HG03108 (cell line): ENCODE data around the gene ADSS1.
A peak's percentile ranks its signal among the peaks of the same experiment; 100 is the strongest.
"Not testable (repeated sequence)": the region's sequence is repeated elsewhere in the genome, so short reads cannot be mapped to it uniquely, and the experiment has no call there.

ENCODE experiments used
- ATAC-seq: cut with Tn5 transposase; IDR thresholded peaks from one replicate; pipeline ENCODE4 v1.9.1; 2021; ENCODE audit warnings: moderate library complexity; ENCODE audit not compliant: unreplicated experiment

Gene ADSS1

DNA sequence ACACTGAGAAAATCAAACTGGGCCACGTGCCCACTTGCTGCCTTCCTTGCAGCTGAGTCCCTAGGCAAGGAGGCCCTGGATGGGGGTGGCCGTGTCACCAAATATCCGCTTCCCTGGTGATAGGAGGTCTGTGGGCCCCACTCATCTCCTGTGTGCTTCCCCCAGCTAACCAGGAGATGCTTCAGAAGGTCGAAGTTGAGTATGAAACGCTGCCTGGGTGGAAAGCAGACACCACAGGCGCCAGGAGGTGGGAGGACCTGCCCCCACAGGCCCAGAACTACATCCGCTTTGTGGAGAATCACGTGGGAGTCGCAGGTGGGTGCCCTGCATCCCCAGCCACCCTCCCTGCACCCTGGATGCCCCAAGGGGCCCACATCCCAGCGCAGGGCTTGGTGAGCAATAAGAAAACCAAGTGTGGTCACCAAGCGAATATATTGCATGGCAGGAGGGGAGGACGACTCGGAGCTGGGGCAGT is 22.1 kb downstream of the ADSS1 start:
- no peak for ATAC-seq

GRCh38 chr14:104746934-104747481 is 23.0 kb downstream of the ADSS1 start:
- no peak for ATAC-seq

DNA sequence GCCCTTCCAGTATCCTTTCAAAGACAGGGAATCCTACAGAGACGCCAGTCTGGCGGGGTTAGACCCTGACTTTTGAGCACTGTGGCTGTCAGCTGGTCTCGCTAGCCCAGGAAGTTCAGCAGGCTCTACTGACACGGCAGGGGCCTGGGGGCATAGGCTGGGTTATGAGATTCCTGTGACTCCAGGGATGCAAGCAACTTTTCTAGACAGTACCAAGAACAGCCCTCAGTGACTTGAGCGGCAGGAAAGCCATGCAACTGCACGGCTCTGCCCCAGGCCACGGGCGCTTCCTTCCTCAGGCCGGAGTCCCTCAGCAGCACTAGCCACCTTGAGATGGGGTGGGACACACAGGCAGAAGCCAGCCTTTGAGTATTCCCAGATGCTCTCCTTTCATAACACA is 23.8 kb downstream of the ADSS1 start:
- no peak for ATAC-seq

DNA sequence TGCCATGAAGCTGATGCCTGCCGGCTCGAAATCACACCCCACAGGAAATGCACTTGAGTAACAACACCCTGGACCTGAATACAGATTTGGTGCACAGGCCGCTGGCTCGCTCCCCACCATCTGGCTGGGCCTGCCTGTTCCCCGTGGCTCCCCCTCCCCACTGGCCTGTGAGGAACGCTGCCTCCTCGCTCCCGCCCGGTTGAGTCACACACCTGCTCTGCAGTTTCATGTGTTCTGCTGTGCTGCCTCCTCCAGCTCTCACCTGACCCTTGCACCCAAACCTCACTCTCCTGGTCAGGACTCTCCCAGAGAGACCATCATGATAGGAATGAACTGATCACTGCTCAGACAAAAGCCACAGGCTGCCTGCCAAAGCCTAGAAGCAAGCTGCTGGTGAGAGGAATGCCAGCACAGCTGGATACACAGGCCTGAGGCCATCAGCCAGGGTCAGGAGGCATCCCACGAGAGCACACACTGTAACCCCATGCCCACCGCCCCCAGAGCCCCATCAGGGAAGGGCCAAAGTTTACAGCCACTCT is 25.2 kb downstream of the ADSS1 start:
- no peak for ATAC-seq

GRCh38 chr14:104750056-104750752 is 26.2 kb downstream of the ADSS1 start:
- no peak for ATAC-seq

- ATAC-seq, result not testable (repeated sequence)
Measured at GRCh38 chr14:104750753-104751057, 26.7 kb downstream of the ADSS1 start.

DNA sequence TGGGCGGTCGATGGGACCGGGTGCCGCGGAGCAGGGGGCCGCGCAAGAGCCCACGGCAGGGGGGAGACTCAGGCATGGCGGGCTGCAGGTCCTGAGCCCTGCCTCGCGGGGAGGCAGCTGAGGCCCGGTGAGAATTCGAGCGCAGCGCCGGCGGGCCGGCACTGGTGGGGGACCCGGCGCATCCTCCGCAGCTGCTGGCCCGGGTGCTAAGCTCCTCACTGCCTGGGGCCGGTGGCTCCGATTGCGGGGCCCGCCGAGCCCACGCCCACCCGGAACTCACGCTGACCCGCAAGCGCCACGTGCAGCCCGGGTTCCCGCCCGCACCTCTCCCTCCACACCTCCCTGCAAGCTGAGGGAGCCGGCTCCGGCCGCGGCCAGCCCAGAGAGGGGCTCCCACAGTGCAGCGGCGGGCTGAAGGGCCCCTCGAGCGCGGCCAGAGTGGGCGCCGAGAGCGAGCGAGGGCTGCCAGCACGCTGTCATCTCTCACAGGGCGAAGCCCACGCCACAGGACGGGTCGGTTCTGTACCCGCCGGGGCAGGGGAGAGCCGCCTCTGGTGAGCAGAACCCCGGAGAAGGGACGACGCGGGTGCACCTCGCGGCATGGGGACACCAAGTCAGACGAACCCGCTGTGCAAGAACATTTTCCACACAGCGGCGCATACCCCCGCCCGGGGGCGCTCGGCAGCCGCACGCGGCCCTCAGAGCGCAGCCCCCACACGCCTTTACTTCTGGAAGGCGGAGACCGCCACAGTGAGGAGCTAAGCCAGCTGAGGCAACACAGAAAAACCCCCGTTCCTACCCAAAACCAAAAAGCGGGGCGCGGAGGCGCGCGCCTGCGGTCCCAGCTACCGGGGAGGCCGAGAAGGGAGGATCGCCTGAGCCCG is 27.8 kb downstream of the ADSS1 start:
- ATAC-seq, result no peak

- peak; percentile 1 for ATAC-seq
Measured at GRCh38 chr14:104752423-104752734, 28.4 kb downstream of the ADSS1 start.

DNA sequence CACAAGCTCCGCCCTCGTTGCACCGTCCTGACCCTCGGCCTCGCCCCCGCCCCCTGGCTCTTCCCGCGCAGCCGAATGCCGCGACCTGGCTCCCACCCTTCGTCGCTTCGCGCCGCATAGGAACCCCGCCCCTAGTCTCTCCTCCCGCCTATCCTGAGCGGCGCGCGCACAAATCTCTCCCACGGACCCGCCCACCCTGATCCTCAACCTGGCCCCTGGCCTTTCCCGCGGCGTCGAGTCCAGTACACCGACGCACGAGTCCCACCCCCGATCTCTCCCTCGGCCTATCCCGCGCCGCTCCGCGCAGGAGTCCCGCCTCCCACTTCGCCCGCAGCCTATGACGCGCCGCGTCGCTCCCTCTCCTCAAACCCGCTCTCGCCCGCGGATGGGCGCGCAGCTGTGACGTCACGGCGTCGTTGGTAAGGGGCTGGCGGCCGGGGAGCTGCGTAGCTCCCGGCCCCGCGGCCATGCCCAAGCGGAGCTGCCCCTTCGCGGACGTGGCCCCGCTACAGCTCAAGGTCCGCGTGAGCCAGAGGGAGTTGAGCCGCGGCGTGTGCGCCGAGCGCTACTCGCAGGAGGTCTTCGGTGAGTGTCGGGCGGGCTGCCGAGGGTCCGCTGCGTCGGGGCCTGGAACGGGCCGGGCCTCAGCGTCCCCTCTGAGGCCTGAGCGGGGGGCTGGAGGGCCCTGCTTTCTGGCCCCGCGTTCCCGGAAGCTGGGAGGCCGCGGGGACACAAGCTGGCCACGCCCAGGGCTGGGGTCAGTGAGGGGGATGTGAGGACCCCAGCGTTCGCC is 28.9 kb downstream of the ADSS1 start, which contains the start of gene SIVA1:
Gene SIVA1 (plus strand): TSS at position 413 of the 793 bp plus-strand sequence. CDS start 55 bp downstream, at position 468.
- ATAC-seq, result peak; percentile 89

DNA sequence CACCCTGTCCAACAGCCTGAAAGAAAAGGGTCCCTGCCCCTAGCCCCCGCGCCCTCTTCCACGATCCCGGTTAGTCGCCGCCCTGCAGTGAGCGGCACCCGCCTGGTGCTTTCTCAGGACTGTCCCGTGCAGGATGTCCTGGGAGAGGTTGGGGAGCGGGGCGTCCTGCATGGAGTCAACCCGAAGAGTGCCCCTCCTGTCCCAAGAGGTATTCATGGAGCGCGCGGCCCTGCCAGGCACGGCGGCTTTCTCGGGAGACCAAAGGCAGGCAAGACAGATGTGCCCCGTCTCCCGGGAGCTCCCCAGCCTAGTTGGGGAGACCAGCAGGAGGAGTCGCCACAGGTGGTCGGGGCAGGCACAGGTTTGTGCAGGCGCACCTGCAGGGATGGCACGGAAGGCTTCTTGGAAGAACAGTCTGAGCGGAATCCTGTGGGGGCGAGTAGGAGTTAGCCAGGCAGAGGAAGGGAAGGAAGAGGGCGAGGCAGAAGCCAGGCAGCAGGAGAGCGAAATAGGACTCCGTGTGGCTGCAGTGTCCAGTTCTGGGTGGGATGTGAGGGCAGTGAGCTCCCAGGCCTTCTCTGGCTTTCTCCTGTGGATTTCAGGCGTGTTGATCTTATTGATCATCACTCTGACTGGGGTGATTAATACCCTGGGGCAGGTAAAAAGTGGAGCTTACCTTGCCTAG is 29.6 kb downstream of the ADSS1 start:
- ATAC-seq, result no peak

GRCh38 chr14:104754213-104754851 is 30.3 kb downstream of the ADSS1 start:
- no peak for ATAC-seq

GRCh38 chr14:104755621-104756020 is 31.6 kb downstream of the ADSS1 start:
- no peak for ATAC-seq

- ATAC-seq, result no peak
Measured at GRCh38 chr14:104756477-104757237, 32.6 kb downstream of the ADSS1 start.

- ATAC-seq, result no peak
Measured at GRCh38 chr14:104757238-104757585, 33.2 kb downstream of the ADSS1 start.

DNA sequence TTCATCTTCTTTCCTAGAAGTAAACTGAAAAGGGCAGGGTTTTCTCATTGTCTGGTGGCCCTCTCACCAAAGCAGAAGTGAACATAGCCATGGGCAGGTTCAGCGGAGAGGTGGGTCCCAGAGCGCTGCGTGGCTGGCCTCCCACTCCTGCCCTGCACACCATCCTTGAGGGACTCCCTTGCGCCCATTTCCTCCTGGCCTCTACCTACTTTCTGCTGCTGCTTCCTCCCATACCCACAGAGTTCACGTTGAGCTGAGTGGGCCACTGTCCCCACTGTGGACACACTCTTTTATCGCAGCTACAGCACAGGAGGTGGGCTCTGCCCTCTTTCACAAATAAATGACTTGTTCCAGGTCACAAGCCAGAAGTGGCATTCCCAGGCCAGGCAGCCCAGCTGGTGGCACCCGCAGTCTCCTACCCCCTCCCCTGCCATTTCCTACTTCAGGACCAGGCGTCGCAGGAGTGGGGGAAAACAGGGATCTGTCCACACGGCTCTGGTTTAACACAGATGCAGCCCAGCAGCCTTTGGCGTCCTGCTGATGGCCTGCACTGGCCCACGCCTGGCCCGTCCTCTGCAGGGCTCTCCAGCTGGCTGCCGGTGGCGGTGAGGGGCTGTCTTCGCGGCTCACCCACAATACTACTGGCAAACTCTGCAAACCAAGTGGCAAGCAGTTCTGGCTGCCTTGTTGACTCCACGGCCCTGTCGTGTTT is 33.8 kb downstream of the ADSS1 start:
- no peak for ATAC-seq

- no peak for ATAC-seq
Measured at GRCh38 chr14:104758981-104759969, 35.2 kb downstream of the ADSS1 start.

GRCh38 chr14:104765517-104765916 is 41.5 kb downstream of the ADSS1 start:
- ATAC-seq, result no peak
